HG02943 (cell line): ENCODE measurements around the gene KATNB1.
"Not testable (repeated sequence)": the region's sequence is repeated elsewhere in the genome, so short reads cannot be mapped to it uniquely, and the experiment has no call there.

ENCODE experiments used
- ATAC-seq: cut with Tn5 transposase; IDR thresholded peaks from one replicate; pipeline ENCODE4 v1.9.1; 2021; ENCODE audit warnings: mild to moderate bottlenecking, low read depth, moderate library complexity; ENCODE audit not compliant: unreplicated experiment

KATNB1 gene

DNA sequence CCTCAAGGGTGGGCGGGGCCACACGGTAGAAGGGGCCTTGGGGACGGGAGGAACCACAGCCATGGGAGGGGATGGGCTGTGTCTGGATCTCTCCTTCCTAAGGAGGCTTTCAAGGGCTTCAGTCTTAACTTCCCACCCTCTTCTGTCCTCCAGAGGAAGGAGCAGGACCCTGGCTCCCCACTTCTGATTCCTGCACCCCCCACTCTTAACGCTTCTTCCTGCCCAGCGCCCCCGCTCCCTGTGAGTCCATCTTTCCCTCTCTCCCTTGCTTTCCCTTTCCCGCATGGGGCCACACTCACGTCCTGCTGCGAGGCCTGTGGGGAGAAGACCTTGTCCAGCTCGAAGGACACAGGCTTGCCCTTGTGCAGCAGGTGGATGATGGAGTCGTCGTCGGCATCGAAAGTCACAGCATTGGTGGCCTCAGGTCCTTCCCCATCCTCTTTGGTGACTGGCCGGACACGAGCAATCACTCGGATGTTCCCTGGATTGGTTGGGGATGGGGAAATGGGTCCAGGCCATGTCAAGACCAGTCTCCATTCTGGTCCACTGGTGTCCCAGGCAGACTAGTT is 29.7 kb downstream of the KATNB1 start:
- ATAC-seq, result no peak

DNA sequence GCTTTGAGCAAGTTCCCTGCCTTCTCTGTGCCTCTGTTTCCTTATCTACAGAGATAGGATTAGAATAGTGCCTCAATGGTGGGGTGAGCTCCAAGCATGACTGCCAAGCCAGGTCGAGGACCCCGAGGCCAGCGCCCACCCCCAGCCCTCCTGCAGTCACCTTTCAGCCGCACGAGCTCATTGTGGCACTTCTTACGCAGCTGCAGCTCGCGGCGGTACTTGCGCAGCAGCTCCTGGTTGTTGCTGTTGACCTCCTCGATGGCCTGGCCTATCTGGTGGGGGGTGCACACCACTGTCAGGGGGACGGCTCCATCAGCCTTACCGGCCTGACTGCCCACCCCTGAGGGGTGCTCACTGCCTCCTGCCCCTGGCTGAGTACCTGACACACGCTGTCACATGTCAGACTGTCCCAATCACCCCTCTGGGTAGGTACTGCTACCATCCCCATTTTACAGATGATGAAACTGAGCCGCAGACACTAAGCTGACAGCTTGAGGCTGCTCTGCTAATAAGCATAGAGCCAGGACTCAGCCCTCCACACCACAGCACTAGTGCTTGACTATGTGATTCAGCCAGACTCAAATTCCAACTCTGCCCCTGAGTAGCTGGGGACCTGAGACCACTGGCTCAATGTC is 31.3 kb downstream of the KATNB1 start:
- no peak for ATAC-seq

DNA sequence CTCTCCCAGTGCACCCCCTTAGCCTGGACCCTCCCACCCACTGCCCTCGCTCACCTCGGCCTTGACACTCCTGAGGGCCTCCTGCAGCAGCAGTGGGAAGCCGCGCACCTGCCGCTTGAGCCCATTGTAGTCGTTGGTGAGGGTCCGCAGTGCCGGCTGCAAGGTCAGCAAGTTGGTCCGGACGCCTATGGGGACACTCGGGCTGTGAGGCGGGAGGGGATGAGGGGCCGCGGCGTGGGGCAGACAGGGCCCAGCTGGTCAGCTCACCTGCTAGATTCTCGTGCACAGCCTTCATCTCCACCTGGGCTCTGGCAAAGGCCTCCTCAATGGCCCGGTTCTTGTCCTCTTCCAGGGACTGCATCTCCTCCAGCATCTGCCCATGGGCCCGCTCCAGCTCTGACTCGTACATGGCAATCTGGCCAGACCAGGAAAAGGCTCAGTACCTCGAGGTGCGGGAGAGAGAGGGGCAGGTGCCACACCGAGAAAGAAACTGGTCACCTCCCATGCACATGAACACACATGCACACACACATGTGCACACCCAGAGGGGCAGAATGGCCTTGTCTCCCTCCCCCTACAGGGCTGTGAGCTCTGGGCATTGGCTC is 34.1 kb downstream of the KATNB1 start:
- ATAC-seq, result no peak

DNA sequence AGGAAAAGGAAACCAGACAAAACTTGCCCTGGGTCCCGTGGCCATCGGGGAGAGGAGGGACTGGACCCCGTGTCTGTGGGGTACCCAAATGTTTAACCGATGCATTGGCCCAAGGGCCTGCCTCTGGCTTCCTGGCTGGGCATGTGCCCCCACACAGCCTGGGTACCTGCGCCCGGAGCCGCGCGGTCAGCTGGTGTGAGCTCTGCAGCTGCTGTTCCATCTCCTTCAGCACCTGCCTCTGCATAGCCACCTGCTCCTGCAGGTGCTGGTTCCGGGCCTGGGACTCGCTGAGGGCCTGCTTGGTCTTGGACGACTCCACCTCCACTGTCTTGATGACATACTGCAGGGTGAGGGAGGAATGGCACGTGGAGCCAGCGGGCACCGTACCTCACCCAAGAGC is 34.8 kb downstream of the KATNB1 start:
- ATAC-seq, result no peak

DNA sequence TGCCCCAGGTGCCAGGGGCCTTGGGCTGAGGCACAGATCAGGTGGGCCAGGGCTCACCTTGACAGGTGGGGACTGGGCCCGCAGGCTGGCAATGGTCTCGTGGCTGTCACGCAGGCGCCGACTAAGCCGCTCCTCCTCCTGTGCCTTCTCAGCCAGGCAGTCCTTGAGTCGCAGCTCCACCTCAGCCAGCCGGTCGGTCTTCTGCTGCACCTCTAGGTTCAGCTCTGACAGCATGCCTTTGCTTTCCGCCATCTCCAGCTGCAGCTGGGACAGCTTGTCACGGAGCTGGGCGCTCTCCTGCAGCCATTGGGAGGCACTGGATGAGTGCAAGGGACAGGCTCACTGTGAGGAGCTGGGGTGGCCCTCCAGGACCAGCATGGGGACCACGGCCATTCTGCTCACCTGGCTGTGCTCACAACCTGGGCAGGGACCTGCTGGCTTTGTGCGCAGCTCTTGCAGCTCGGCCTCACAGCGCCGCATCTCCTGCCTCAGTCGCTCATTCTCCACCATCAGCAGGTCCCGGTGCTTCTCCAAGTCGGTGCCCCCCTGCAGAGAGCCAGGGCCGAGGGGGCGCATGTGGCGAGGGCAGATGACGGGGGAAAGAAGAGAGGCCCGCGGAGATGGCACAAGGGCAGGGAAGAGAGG is 35.7 kb downstream of the KATNB1 start:
- no peak for ATAC-seq

DNA sequence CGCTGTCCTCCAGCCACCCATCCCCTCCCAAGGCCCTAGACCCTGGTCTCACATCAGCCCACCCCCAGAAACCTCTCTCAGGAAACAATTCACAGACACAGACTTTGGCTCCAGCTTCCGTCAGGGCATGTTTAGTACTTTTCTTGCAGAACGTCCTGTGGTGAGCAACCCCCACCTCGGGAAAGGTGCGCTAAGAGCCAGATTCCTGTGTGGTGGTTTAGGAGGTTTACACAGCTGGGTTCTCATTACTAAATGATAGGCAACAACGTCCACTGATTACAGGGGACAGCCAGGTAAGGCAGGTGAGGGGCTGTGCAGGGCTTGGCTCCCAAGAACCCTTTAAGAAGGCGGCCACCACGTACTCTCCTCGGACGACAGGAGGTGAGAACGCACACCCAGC is 37.4 kb downstream of the KATNB1 start:
- no peak for ATAC-seq

DNA sequence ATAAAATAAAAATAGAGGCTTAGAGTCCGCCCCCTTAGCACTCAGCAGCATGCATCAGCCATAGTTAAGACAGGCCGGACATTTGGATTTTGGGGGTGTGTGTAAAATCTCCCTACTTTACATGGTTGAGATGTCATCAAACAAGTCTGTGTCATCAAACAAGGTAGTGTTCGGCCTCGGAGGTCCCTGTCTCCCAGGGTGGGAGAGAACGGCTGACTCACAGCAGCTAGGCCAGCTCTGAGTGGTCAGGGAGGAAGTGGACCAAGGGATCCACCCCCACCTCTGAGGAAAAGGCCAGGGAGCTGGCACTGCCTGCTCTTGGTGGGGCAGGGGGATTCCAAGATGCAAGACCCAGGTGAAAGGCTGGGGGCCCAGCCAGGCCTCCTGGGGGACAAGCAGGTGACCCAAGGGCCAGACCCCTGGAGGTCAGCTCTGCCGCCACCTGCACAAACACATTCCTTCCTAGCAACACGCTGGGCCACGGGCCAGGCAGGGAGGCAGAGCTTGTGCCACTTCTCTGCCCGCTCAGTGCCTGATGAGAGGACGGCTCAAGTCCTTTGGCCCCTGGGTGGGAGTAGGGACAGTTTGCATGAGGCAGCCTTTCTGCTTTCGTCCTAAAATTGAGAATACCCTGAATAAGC is 38.2 kb downstream of the KATNB1 start:
- no peak for ATAC-seq

DNA sequence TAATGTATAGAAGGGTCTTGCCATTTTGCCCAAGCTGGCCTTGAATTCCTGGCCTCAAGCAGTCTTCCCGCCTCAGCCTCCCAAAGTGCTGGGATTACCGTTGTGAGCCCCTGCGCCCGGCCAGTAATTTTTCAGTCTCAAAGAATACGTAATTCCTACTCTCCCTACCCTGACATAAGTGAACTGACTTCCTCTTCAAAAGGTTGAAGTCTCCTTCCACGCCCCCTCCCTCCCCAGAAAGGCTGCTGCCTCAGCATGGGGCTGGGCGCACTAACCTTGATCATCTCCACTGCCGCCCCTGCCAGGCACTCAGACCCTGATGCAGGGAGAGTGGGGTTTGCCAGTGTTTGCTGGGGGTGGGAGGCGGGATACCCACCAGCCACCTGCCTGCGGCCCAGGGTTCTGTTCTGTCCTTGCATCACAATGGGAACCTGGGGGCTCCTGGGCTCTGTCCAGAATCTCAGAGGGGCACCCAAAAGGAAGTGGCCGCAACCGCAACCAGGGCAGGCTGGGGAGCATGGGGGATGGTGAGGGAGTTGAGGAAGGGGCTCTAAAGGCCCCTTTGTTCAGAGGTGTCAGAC is 39.2 kb downstream of the KATNB1 start:
- no peak for ATAC-seq

DNA sequence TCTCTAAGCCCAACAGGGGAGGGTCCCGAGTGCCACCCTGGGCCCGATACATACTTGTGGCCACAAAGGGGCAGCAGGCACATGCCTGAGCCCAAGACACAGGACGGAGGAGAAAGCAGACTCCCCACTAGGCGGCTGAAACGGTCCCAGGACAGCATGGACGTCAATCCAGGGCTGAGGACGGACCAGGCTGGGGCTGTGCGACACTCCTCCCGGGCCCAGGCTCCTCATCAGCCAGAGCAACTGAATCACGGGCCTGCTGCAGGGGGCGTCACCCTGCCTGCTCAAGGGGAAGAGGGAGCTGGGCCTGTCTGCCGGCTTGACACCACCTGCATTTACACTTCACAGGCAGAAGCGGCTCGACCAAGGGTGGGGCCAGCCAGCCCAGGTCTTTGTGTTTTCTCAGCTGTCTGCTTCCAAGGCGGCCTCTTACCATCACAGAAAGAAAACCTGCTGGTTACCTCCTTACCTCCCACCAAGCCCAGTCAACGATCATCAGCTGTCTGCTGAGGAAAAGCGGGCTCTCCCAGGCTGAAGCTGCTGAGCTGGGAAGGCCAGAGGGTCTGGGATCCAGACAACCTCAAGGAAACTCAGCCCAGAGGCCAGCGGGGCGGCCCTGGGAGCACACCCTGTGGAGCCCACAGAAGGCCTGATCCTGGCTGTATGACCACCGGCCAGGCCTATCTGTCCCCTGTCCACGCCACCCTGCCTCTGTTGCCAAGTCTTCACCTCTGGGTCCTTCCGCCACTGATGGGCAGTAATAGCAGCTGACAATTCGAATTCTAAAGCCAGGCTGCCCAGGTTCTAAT is 40.3 kb downstream of the KATNB1 start:
- ATAC-seq, result no peak

DNA sequence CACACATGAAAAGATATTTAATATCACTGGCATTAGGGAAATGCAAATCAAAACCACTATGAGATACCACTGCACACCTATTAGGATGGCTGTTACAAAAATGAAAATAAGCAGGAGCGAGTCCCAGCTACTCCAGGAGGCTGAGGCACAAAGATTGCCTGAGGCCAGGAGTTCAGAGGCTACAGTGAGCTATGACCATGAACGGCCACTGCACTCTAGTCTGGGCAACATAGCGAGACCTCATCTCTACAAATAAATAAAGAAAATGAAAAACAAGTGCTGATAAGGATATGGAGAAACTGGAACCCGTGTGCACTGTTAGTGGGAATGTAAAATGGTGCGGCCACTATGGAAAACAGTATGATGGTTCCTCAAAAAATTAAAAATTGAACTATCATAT is 43.1 kb downstream of the KATNB1 start:
- ATAC-seq, result no peak

DNA sequence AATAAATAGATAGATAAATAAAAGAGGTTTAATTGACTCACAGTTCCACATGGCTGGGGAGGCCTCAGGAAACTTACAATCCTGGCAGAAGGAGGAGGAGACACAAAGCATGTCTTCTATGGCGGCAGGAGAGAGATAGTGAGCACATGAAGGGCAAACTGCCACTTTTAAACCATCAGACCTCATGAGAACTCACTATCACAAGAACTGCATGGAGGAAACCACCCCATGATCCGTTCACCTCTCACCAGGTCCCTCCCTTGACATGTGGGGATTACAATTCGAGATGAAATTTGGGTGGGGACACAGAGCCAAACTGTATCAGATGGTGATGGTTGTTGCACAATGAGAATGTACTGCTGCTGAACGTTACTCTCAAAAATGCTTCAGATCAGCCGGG is 44.3 kb downstream of the KATNB1 start:
- ATAC-seq, result not testable (repeated sequence)

DNA sequence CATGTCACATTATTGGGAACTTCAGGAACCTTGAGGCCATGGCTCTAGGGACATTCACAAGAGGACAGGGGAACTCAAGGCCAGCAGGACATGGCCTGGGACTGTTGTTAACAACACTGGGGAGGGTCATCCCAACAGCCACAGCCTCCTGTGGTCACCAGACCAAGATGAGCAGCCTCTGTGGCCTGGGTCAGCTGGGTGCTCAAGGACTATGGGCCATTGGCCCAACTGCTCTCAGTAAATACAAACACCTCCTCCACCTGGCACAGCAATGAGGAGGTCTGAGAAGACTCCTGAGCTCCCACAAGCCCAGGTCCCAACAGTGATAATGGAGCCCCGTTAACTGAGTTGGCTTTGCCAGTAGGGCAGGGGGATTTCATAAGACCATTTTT is 45.8 kb downstream of the KATNB1 start:
- ATAC-seq, result no peak

DNA sequence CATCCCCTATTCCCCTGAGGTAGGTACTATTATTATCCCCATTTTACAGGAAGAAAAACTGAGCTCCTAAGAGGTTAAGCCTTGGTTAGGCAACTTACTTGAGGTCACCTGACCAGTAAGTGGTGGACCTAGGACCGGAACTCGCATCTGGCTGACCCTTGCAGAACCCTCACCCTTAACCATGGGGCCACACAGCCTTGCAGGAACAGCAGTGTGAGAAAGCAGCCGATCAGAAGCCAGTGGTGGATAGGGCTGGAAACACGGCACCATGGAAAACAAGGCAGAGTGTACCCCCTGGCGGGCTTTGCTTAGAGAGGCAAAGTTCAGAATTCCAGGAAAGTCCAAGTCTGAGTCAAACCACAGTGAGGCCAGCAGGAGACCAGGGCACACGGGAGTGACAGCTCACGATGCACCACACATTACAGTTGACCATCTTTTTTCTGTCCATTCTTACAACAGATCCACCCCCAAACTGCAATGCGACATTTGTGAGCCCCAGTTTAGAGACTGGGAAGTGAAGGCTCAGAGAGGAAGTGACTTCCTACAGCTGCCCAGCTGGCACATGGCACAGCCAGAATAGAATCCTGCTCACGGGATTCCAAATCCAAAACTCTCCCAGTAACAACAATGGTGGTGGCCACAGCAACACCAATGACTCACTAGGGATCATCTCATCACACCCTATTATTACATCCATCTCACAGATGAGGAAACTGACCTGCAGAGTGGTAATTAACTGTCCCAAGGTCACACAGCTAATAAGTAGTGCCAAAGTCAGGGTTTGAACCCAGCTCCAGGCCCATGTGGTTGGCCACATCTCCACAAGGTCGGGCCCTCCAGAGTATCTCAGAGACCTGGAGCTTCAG is 46.4 kb downstream of the KATNB1 start:
- ATAC-seq, result no peak

DNA sequence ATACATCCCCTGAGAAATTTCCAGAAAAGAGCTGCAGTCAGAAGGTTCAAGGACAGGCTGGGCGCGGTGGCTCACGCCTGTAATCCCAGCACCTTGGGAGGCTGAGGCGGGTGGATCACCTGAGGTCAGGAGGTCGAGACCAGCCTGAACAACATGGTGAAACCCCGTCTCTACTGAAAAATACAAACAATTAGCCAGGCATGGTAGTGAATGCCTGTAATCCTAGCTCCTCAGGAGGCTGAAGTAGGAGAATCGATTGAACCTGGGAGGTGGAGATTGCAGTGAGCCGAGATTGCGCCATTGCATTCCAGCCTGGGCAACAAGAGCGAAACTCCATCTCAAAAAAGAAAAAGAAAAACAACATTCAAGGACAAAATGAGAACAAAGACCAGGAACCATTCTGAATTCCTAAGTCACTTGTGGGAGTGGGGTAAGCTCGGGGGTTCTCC is 47.1 kb downstream of the KATNB1 start:
- not testable (repeated sequence) for ATAC-seq

DNA sequence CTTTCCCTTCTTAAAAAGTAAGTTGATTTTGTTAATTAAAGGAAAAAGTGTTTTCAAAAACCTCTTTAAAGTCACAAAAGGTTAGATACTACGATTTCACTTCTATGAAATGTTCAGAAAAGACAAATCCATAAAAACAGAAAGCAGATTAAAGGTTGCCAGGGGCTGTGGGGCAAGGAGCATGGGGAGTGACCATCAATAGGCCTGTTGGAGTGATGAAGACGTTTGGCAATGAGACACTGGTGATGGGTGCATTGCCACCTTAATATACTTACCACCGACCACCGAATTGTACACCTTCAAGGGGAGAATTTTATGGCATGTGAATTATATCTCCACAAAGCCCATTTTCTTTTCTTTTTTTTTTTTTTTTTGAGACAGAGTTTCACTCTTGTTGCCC is 47.5 kb downstream of the KATNB1 start:
- ATAC-seq, result no peak

DNA sequence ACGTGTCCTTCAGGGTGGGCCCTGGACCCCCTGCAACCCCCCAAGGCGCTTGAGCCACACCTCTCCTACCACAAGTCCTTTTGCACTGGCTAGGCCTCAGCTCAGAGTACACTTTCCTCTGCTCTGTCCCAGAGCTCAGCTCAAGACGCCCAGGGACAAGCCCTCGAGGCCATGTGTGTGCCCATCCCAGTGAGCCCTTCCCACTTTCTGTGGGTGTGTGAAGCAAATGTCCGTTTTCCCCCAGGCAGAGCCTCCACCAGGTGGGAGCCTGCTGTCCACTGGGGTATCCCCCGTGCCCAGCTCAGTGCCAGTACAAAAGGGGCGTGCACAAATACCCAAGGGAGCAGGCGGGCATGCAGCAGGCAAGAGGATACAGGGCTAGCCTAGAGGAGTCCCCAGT is 48.3 kb downstream of the KATNB1 start:
- ATAC-seq, result no peak

DNA sequence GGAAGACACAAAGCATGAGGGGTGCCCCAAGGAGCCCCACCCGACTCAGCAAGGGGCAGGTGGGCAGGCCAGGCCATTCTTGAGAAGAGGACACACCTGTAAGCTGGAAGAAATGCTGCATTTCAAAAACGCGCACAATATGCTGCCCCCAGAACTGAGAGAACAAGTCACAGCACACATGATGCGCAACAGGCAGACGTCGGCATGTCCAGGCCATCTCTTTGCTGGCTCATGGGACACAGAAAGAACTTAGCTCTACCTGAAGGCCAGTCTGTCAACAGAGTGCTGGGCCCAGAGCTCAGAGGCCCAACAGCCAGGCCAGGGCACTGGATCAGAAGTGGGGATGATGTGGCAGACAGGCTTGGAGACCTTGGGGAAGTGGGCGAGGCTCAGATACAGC is 48.8 kb downstream of the KATNB1 start:
- no peak for ATAC-seq

DNA sequence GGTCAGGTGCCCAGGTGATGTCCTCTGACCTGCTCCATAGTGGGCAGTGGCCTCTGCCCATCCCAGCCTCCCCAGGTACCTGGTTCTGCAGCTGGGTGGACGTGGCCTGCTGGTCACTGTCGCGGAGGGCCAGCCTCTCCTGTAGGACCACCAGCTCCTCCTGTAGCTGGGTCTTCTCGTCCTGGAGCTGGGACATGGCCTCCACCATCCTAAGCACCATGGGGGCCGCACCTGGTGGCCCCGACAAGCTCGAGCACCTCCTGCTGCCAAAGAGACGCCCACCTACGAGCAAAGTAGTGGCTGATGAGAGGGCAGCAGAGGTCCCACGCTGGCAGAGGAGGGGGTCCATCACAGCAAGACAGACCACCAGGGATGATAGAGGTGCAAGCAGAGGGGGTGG is 49.8 kb downstream of the KATNB1 start:
- ATAC-seq, result no peak

DNA sequence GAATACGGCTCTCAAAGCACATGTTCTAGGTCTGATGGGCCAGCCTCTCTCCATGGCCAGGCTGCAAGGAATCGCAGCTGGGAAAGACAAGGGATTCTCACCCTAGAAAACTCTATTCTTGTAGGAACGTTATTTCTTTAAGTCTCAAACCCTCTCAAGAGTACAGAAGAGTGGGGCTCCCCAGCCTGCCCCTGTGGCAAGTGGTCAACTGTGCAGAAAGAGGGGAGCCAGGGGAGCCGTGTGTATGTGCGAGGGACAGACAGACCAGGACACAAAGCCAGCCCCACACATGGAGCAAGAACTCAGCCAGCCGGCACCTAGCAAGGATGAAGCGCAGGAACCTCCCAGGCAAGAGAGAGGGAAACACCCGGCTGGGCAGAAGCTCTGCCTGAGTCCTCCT is 50.4 kb downstream of the KATNB1 start:
- ATAC-seq, result no peak
